GM19099 (cell line): ENCODE measurements around the gene MAD2L2.

Source experiments
- POLR2A ChIP-seq: IDR thresholded peaks from 3 replicates; pipeline ENCODE4 v1.6.1; 2011; ENCODE audit warnings: low read depth; ENCODE audit not compliant: insufficient read length; ENCODE audit errors: extremely low read depth

The MAD2L2 gene

GRCh38 chr1:11697188-11697892 lies 16.4 kb upstream of the MAD2L2 start:
- no peak for TF ChIP-seq POLR2A

GRCh38 chr1:11695861-11696260 lies 14.9 kb upstream of the MAD2L2 start:
- no peak for TF ChIP-seq POLR2A

GRCh38 chr1:11693917-11694316 lies 13.0 kb upstream of the MAD2L2 start:
- TF ChIP-seq POLR2A = no peak

GRCh38 chr1:11693024-11693590 lies 12.2 kb upstream of the MAD2L2 start:
- TF ChIP-seq POLR2A = no peak

- TF ChIP-seq POLR2A = no peak
Measured at GRCh38 chr1:11691928-11692711, 11.2 kb upstream of the MAD2L2 start.

GRCh38 chr1:11691302-11691914 lies 10.5 kb upstream of the MAD2L2 start, which contains the start of gene DRAXIN:
TSS of gene DRAXIN (plus strand) at chr1:11691710. CDS start at chr1:11706259, 14,549 bp downstream.
- TF ChIP-seq POLR2A = no peak

- TF ChIP-seq POLR2A = no peak
Measured at GRCh38 chr1:11690397-11691301, 9.7 kb upstream of the MAD2L2 start.

- no peak for TF ChIP-seq POLR2A
Measured at GRCh38 chr1:11688506-11688905, 7.6 kb upstream of the MAD2L2 start.

GRCh38 chr1:11685210-11685752 lies 4.3 kb upstream of the MAD2L2 start:
- TF ChIP-seq POLR2A = no peak

- no peak for TF ChIP-seq POLR2A
Measured at GRCh38 chr1:11684070-11684469, 3.1 kb upstream of the MAD2L2 start.

- no peak for TF ChIP-seq POLR2A
Measured at GRCh38 chr1:11682799-11683198, 1.9 kb upstream of the MAD2L2 start.

- TF ChIP-seq POLR2A = no peak
Measured at GRCh38 chr1:11682287-11682771, 1.4 kb upstream of the MAD2L2 start.

- no peak for TF ChIP-seq POLR2A
Measured at GRCh38 chr1:11680270-11681070, 478 bp downstream of the MAD2L2 start.
